Ishikawa (cell line): ENCODE data around the gene REG3G.

Experiments used
- EGR1 ChIP-seq: IDR thresholded peaks from 2 replicates; pipeline ENCODE4 v1.6.1; 2012
- EP300 ChIP-seq: IDR thresholded peaks from 2 replicates; pipeline ENCODE4 v1.6.1; 2012; ENCODE audit warnings: borderline replicate concordance
- FOXM1 ChIP-seq: IDR thresholded peaks from 2 replicates; pipeline ENCODE4 v1.6.1; 2012; ENCODE audit warnings: low read depth, borderline replicate concordance
- REST ChIP-seq: IDR thresholded peaks from 2 replicates; pipeline ENCODE4 v1.6.1; 2012; ENCODE audit warnings: low read depth, mild to moderate bottlenecking
- TAF1 ChIP-seq: IDR thresholded peaks from 2 replicates; pipeline ENCODE4 v1.6.1; 2012; ENCODE audit warnings: low read depth, mild to moderate bottlenecking
- YY1 ChIP-seq: IDR thresholded peaks from 2 replicates; pipeline ENCODE4 v1.6.1; 2012; ENCODE audit warnings: low read depth

GRCh38 chr2:79016342-79016741, 9.2 kb upstream of the REG3G start:
- TF ChIP-seq FOXM1 = no peak
- no peak for TF ChIP-seq EP300
- no peak for TF ChIP-seq EGR1
- TF ChIP-seq TAF1 = no peak
- no peak for TF ChIP-seq REST
- TF ChIP-seq YY1 = no peak
